Measurements from ENCODE around the gene FAM53A.
"Not testable (repeated sequence)": the region's sequence is repeated elsewhere in the genome, so short reads cannot be mapped to it uniquely, and the experiment has no call there.

The FAM53A gene

DNA sequence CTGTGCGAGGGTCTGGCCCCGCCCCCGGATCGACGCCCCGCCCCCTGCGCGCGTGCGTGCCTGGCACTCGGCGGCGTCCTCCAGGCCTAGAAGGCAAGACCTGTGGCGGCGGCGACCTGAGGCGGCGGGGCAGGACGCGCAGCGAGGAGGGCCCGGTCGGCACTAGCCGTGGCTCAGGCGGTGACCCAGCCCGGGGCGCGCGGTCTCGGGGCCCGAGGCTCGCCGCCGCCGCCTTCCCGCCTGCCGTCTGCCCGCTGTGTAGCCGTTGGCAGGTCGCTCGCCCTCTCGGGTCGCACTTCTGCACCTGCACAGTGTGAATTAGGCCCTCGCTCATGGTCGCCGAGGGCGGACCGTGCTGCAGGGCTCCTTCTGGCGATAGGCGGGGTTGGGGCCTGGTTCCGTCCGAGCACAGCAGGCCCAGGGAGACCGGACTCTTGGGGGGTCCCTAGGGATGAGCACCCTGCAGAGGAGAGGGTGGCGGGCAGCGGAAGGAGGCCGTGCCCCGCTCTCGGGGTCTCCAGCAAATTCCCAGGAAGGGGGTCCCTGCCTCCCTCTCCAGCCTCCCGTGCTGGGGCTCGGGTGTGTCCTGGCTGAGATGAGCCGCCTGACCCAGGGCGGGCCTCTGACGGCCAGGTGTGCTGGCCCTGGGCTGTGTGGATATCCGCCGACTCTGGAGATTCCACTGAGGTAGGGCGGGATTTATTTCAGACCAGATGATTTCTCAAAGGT is 557 bp upstream of the FAM53A start:
- no peak for DNase-seq

DNA sequence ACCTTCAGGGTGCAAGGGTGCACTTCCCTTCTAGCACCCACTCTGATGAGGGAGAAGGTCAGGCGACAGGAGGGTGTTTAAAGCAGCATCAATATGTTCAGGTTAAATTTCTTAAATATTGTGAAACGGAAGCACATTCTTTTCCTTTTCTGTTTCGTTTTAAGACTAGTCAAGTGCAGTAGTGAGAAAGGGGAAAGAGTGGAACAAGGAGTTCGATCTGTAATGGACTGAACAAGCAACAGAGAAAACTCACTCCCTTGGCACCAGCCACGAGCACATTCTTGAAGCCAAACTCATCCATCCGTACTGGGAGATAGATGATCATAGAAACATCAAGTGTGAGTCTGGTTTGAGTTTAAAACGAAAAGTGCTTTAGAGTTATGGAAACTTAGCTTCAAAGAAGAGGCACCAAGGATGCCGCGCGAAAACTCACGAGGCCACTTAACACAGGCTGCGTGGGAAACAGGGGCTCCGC is 815 bp downstream of the FAM53A start:
- DNase-seq, result no peak

DNA sequence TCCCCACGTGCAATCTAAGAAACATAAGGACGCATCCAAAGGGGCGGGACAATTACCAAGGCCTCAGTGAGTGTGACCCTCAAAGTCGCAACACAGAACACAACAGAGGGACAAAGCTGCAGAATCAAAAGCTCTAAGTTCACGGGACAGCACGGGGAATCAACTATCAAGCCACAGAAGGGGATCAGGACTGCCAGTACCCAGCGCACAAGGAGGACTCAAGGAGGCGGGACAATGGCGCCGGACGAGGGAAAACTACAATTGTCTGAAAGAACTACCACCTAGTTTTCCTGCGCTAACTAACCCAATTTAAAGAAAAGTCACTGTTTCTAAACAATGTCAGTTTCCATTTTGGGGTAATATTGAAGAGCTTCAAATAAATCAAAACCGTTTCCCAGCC is 1.3 kb downstream of the FAM53A start:
- no peak for DNase-seq

DNA sequence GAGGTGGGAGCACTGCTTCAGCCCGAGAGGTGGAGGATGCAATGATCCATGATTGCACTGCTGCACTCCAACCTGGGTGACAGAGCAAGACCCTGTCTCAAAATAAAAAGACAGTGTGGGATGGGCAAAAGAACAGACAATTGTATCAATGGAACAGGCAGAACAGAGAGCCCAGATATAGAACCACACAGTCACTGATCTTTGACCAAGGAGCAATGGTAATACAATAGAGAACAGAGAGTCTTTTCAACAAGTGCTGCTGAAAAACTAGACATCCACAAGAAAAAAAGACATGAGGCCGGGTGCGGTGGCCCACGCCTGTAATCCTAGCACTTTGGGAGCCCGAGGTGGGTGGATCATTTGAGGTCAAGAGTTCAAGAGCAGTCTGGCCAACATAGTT is 5.9 kb downstream of the FAM53A start:
- no peak for DNase-seq

DNA sequence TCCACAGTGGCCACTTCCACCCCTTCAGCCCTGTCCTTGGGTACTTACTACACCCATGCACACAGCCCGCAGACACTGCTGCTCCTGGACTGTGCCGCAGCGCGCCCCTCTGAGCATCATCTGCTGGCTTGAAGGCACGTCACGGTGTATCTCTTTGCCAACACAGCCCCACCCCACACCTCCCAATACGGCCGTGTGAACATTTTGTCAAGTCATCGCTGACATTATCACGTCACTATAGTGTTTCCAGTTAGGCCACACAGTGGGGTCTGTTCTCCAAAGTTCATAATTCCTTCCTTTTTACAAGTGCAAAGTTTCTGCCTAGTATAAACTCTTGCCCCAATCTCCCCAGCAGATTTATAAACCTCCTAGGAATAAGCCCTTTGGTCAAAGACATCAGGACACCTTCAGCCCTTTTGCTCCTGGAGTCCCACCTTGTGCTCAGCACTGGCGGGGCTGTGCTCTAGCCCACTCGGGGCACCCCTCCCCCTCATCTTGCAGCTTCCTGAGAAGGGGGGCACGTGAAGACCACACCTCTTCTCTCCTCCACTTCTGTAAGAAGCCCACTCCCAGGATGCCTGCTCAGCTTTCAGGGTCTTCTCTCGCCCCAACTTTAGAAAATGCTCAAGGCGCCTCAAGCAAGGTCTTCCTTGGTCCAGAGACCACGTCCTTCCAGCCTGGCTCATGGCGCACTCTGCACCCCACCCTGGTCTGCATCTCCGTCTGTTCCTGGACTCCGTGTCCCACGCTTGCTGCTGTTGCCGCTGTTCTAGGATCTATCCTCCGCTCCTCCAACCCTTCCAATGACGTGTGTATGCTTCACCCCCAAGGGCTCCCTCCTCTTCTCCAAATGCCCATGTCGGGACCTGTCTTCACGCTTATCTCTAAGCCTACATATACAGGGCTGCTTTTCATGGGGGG is 7.2 kb downstream of the FAM53A start:
- no peak for DNase-seq

DNA sequence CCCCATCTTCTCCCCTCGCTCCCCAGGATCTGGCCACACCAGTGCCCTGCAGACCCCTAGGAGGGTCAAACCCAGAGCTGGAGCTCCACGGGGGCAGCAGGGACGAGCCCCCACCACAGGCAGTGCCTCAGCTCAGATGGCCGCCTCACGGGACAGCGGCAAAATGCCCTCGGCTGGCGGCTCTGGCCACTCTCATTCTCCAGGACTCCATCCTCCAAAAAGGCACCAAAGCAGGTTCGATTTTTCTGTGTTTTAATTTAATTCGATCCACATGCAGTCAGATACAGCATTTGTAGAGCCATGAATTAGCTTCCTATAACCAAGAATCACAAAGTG is 8.3 kb downstream of the FAM53A start:
- no peak for DNase-seq

DNA sequence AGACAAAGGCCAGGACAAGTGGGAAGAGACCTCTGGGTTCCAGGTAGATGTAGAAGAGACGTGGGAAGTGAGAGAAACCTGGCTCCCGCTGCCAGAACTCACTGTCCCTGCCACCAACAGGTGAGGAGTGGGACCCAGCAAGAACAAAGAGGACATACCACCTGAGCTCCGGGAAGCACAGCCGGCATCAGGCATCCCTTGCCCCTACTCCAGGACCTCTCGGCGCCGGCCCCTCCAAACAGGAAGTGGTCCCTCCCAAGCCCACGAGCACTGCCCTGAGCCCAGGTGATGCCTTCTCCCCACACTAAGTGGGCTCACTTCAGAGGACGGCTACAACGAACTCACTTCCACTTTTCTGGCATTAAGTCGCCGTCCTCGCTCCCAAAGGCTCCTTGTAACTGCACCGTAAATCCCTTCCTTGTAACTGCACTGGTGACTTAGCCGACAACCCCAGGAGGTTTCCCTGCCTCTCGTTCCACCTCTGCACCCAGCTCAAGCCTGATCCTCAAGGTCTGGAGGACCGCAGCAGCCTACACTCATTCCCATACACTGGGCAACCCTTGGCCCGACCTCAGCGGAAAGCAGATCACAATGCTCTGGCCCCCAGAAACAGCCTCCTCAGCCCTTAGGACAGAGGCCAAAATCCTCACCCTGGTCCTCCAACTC is 8.8 kb downstream of the FAM53A start:
- no peak for DNase-seq

DNA sequence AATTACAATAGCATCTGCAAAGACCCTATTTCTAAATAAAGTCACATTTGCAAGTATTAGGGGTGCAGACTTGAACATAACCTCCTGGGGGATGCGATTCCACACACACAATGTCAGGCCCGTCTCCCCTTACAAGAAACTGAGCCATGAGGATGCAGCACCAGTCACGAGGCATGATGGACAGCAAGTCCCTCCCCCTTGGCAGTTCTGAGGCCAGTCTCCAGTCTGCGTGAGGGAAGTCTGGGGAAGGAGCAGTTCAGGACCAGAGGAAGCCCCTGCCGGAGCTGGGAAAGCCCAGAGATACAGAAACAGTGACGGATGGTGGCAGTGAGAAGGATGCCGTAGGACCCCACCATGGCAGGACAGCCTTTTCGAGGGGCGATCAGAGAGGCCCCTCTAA is 9.4 kb downstream of the FAM53A start:
- no peak for DNase-seq

DNA sequence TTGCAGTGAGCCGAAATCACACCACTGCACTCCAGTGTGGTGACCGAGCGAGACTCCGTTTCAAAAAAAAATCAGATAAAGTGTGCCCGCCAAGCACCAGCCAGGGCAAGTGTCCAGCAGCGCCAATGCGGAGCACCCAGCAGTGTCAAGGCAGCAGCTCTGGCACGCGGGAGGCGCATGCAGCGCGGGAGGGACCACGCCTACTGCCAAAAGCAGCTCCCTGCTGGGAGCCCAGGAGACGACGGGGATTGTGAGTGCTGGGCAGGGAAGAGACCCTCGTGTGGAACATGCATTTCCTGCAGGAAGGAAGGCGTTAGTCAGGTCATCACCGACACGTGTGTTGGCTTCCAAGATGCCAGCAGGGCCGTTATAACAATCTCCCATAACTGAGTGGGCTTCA is 10.4 kb downstream of the FAM53A start:
- DNase-seq, result no peak

DNA sequence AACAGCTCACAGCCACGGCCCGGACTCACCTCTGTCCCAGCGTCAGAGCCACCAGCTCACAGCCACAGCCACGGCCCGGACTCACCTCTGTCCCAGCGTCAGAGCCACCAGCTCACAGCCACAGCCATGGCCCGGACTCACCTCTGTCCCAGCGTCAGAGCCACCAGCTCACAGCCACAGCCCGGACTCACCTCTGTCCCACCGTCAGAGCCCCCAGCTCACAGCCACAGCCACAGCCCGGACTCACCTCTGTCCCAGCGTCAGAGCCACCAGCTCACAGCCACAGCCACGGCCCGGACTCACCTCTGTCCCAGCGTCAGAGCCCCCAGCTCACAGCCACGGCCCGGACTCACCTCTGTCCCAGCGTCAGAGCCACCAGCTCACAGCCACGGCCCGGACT is 13.1 kb downstream of the FAM53A start:
- DNase-seq, result not testable (repeated sequence)

DNA sequence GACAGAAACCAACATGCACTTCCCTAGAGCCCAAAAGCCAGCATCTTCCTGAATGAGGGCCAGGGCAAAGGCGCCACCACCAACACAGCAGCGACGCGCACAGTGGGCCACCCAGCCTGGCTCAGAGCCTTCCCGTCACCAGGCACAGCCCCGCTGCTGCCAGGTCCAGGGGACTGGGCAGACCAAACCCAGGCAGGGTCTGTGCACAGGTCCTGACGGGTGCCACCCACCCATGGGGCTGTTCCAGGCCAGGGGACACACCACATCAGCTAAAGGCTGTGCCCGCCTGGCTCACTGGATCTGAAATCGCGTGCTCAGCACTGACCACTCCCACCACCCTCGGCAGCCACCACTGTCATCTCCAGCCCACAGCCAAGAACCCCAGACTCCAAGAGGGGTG is 13.8 kb downstream of the FAM53A start:
- DNase-seq, result no peak

DNA sequence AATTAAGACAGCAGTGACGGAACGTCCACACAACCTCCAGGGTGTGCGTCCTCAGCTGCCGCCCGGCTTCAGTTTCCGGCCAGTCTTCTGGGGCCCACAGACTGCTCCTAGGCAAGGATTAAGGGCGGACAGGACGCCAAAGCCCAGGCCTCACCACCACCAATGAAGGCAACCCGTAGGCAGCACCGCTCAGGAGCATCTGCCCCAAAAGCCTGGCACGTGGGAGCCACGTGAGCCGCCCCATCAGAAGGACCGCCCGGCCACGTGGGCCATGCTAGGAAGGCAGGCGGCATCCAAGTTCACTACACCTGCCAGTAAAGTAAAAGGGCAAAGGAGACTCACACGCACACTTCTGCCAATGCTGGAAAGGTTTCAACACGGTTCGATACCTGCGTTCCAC is 14.3 kb downstream of the FAM53A start:
- DNase-seq, result no peak

DNA sequence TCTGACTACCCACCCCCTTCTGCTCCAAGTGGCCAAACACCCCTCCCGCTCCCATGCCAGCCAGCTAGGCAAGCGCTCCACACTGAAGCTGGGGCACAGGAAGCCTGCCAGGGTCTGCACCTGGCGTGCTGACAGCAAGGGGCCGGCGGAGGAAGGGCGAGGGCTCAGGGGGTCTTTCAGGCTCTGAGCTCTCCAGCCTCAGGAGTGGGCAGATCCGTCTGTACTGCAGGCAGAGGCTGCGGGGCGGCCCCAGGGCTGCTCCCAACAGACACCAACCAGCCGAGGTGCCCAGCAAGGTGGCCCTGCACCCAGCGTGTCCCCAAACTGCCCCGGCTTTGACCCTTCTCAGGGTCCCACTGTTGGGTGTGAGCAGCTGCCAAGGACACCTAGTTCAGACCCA is 14.8 kb downstream of the FAM53A start:
- DNase-seq, result no peak

DNA sequence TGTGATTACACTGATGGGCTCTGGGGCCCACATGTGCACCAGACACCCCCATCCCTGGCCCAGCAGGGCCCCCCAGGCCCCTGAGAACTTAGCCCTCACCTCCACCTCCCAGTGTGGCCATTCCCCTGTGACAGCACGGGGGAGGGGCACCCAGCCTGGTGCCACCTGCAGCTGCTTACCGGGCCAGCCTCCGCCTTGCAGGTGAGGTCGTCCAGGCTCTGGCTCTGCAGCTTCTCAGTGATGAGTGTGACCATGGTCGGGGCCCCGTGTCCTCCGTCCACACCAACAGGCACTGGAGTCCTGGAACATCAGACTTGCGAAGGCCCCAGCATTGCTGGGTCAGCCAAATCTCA is 15.6 kb downstream of the FAM53A start:
- DNase-seq, result no peak

DNA sequence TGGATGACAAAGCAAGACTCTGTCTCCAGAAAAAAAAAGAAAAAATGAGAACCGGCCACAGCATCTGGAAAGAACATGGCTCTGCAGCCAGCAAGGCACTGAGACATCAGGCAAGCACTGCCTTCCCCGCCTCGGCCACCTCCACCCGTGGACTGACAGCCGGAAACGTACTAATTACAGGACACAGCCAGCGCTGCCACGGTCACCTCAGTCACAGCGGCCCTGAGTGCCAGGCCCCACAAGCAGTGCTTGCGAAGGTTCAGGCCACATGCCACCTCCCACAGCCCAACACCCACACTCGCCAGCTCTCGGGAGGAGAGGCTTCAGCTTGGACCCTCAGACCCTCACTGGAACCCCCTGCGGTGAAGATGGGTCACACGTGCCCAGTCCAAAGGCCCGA is 16.8 kb downstream of the FAM53A start:
- no peak for DNase-seq

DNA sequence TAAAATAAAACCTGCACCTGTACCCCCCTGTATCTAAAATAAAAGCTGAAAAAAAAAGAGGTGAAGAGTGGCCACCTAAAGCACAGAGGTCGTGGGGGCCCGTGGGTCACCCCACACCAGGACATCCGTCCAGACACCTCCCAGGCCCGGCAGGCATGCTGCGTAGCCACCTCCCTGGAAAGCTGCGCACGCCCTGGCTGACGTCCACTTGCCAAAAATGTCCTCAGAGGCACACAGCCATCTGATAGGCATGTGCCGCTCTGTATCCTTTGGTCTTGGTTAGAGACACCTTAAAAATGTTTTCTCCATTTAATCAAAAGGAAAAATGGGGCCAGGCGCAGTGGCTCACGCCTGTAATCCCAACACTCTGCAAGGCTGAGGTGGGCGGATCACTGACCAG is 17.7 kb downstream of the FAM53A start:
- DNase-seq, result no peak

DNA sequence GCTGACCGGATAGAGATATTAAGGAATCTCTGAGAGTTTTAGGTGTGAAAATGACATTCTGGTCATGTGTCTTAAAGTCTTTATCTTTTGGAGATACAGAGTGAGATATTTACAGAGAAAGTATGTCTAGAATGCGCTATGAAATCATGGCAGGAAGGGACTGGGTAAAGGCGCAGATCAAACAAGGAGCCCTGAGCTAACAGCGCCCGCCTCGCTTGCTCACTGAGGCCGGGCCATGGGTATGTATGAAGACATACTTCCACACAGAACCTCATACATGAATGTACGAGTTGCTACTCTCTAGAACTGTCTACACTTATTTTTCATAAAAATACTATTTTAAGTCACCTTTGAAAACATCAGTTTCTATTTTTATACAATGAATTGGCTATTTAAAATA is 20.0 kb downstream of the FAM53A start:
- no peak for DNase-seq

DNA sequence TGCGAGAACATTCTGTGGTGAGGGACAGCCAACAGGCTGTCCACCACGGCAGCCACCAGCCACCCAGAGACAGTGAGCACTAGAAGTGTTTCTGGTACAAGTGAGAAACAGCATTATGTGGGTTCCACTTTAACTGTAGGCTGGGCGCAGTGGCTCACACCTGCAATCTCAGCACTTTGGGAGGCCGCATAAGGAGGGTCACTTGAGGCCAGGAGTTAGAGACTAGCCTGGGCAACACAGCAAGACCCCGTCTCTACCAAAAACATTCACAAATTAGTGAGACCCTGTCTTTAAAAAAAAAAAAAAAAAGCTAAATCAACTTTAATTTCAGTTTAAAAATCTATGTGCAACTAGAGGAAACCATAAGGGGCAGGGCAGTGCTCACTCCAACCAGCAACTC is 20.6 kb downstream of the FAM53A start:
- no peak for DNase-seq

DNA sequence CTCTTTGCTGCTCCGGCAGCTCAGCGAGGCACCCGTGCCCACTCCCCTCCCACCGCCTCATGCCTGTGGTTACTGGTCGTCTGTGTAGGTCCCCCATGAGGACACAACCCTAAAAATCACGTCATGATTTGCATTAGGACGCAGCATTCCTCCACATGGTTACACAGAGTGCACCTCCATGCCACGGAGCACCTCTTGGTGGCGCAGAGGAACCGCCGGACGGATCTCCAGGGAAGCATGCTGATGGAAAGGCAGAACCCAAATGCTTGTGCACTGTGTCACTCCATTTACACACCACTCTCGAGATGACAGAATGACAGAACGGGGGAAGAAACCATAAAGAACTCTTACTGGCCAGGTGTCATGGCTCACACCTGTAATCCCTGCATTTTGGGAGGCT is 22.4 kb downstream of the FAM53A start:
- no peak for DNase-seq

DNA sequence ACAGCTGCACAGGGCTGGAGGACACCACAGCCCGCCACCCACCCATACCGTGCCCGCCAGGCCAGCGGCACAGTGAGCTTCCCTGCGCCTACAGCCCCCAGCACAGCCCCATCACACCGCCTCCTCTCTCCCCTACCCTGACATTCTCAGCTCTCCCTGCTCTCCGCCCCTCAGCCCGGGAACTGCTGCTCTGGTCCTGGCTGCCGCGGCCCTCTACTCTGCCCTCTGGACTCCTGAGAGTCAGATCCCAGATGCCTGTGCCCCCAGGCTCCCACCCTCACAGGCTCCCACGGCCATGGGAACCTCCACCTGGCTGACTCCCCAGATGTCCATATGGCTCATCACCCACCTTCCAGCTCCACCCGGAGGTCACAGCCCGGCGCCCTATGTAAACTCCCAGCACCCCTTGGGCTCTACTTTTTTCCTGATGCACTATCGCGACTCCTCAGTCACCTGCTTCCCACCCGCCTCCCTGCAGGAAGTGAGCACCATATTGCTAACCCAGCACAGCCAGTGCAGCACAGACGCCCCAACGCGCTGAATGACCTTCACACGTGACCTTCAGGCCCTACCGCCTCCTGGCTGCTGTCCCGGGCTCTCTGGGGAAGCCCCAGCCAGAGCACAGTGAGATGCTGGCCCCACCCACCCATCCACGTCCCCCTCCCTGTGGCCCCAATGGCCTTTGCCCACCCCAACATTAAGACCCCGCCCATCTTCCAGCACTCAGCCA is 23.0 kb downstream of the FAM53A start:
- no peak for DNase-seq

DNA sequence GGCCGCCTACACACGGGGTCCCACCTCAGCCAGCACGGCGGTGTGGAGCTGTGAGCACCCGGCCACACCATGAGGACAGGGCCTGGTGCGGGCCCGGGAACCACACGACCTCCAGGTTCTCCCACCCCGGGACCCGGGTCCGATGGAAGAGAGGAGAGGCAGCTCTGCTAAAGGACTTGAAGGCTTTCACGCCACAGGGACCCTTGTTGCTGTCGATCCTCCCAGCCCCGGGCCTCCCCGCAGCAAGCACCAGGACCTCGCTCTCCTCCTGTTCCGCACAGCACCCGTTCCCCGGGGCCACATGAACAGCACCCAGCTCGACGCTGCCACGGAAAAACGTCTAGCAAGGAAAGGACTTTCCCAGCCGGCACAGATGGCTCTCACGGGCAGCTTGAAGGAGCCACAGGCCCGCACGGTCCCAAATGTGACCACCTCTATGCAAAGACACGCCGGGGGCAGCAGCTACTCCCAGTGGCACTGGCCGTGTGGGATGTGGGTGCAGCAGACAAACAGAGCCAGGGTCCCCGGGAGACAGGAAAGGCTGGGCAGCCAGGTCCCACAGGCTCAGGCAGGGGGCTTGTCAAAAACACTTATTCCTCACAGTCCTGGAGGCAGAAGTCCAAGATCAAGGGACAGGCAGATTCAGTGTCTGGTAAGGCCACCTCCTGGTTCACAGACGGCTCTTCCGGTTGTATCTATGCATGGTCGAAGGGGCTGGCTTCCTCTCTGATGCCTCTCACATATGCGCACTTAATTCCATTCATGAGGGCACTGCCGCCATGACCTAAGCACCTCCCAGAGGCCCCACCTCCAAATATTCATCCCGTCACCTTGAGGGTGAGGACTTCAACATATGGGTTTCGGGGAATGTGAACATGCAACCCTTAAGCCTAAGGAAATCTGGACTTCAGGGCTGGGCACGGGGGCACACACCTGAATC is 24.7 kb downstream of the FAM53A start:
- no peak for DNase-seq

DNA sequence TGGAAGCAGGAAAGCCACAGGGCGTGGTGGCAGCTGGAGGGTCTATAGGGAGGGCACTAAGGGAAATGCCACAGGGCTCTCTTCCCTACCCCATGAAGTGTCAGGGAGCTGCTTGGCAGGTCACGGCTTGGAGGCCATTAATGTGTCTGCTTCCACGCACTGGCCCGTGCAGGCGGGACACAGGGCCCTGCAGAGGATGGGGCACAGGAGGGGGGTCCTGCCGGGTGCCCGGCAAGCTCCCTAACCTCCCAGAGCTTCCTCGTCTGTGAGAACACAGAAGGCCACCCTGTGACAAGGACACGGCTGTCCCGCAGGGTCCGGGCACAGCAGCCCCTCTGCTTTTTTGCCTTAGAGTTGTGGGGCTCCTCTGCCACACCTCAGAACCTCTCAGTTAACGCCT is 25.5 kb downstream of the FAM53A start:
- no peak for DNase-seq
